T-helper 2 cell treated with Interferon-gamma antibody and Interleukin-4, amounts not matched to agents 5 μg/mL and 100 μg/mL, for 36 hours (primary cell): ENCODE results near the gene HDAC9.

Experiments used
- DNase-seq: peaks from one replicate; pipeline ENCODE4 v3.0.0; 2021; ENCODE audit warnings: low spot score
- H3K27ac Mint-ChIP-seq: one replicate; pipeline ENCODE4 v1.8.0; 2021; ENCODE audit warnings: mild to moderate bottlenecking, mixed read lengths
- H3K27me3 Mint-ChIP-seq: one replicate; pipeline ENCODE4 v1.8.0; 2021; ENCODE audit warnings: low read depth, mixed read lengths
- H3K36me3 Mint-ChIP-seq: one replicate; pipeline ENCODE4 v1.8.0; 2021; ENCODE audit warnings: low read depth, mixed read lengths
- H3K4me1 Mint-ChIP-seq: one replicate; pipeline ENCODE4 v1.8.0; 2021; ENCODE audit warnings: low read depth, mixed read lengths
- H3K4me3 Mint-ChIP-seq: one replicate; pipeline ENCODE4 v1.8.0; 2022; ENCODE audit warnings: mild to moderate bottlenecking, moderate library complexity, mixed read lengths
- H3K9me3 Mint-ChIP-seq: one replicate; pipeline ENCODE4 v1.8.0; 2021; ENCODE audit warnings: mixed read lengths

Gene HDAC9

GRCh38 chr7:18896343-18896975, 400.9 kb downstream of the HDAC9 start:
- Mint-ChIP-seq H3K9me3 (no peaks in the 10 kb centered on the region), H3K27ac (no peak overlapping the region), H3K4me3 (no peak overlapping the region), H3K27me3 (no peaks in the 10 kb centered on the region), H3K4me1 (no peaks in the 10 kb centered on the region), H3K36me3 (no peaks in the 10 kb centered on the region)
- no peak for DNase-seq

GRCh38 chr7:18900236-18900635, 404.7 kb downstream of the HDAC9 start:
- H3K36me3 Mint-ChIP-seq, result no peaks in the 10 kb centered on the region
- no peaks in the 10 kb centered on the region for H3K27me3 Mint-ChIP-seq
- no peak overlapping the region for H3K27ac Mint-ChIP-seq

GRCh38 chr7:18900803-18901202, 405.3 kb downstream of the HDAC9 start:
- H3K9me3 Mint-ChIP-seq, result peaks cover 4% of the 10 kb centered on the region
- H3K27me3 Mint-ChIP-seq, result no peaks in the 10 kb centered on the region
- no peak for DNase-seq
- H3K27ac Mint-ChIP-seq, result no peak overlapping the region
- no peaks in the 10 kb centered on the region for H3K4me1 Mint-ChIP-seq
- H3K36me3 Mint-ChIP-seq, result no peaks in the 10 kb centered on the region
- H3K4me3 Mint-ChIP-seq, result no peak overlapping the region

More at GRCh38 chr7:18900236-18900635, 404.7 kb downstream of the HDAC9 start:
- H3K9me3 Mint-ChIP-seq, result peaks cover 3% of the 10 kb centered on the region
- H3K4me1 Mint-ChIP-seq, result no peaks in the 10 kb centered on the region
- H3K4me3 Mint-ChIP-seq, result no peak overlapping the region
- DNase-seq, result no peak

- no peak overlapping the region for H3K27ac Mint-ChIP-seq
- no peaks in the 10 kb centered on the region for H3K36me3 Mint-ChIP-seq
- no peak overlapping the region for H3K4me3 Mint-ChIP-seq
- H3K9me3 Mint-ChIP-seq, result peaks cover 4% of the 10 kb centered on the region
- H3K4me1 Mint-ChIP-seq, result no peaks in the 10 kb centered on the region
- no peaks in the 10 kb centered on the region for H3K27me3 Mint-ChIP-seq
- DNase-seq, result no peak
These were observed 405.8 kb downstream of the HDAC9 start for GRCh38 chr7:18901351-18901750.

- H3K4me1 Mint-ChIP-seq, result no peaks in the 10 kb centered on the region
These were observed 406.5 kb downstream of the HDAC9 start for GRCh38 chr7:18901982-18902421.

GRCh38 chr7:18902892-18903291, 407.3 kb downstream of the HDAC9 start:
- Mint-ChIP-seq H3K27ac (no peak overlapping the region), H3K4me1 (no peaks in the 10 kb centered on the region), H3K4me3 (no peak overlapping the region), H3K27me3 (no peaks in the 10 kb centered on the region), H3K9me3 (peaks cover 4% of the 10 kb centered on the region), H3K36me3 (no peaks in the 10 kb centered on the region)
- no peak for DNase-seq

More at GRCh38 chr7:18901982-18902421, 406.5 kb downstream of the HDAC9 start:
- H3K4me3 Mint-ChIP-seq, result no peak overlapping the region
- no peaks in the 10 kb centered on the region for H3K36me3 Mint-ChIP-seq
- H3K27ac Mint-ChIP-seq, result no peak overlapping the region
- no peaks in the 10 kb centered on the region for H3K27me3 Mint-ChIP-seq
- no peak for DNase-seq
- peaks cover 4% of the 10 kb centered on the region for H3K9me3 Mint-ChIP-seq

- Mint-ChIP-seq H3K27me3 (no peaks in the 10 kb centered on the region), H3K36me3 (no peaks in the 10 kb centered on the region), H3K9me3 (peaks cover 4% of the 10 kb centered on the region), H3K4me1 (no peaks in the 10 kb centered on the region), H3K27ac (no peak overlapping the region), H3K4me3 (no peak overlapping the region)
- DNase-seq, result no peak
These were observed 408.1 kb downstream of the HDAC9 start for GRCh38 chr7:18903695-18904094.

GRCh38 chr7:18905316-18905943, 409.9 kb downstream of the HDAC9 start:
- Mint-ChIP-seq H3K36me3 (no peaks in the 10 kb centered on the region), H3K4me1 (no peaks in the 10 kb centered on the region), H3K27me3 (no peaks in the 10 kb centered on the region), H3K4me3 (no peak overlapping the region), H3K27ac (no peak overlapping the region), H3K9me3 (peaks cover 17% of the 10 kb centered on the region)
- DNase-seq, result no peak

- H3K27ac Mint-ChIP-seq, result no peak overlapping the region
These were observed 411.4 kb downstream of the HDAC9 start for GRCh38 chr7:18906901-18907300.

GRCh38 chr7:18913106-18913505, 417.6 kb downstream of the HDAC9 start:
- H3K9me3 Mint-ChIP-seq, result peaks cover 24% of the 10 kb centered on the region
- H3K36me3 Mint-ChIP-seq, result no peaks in the 10 kb centered on the region
- H3K4me1 Mint-ChIP-seq, result no peaks in the 10 kb centered on the region
- no peaks in the 10 kb centered on the region for H3K27me3 Mint-ChIP-seq
- H3K4me3 Mint-ChIP-seq, result no peak overlapping the region
- no peak overlapping the region for H3K27ac Mint-ChIP-seq
- DNase-seq, result no peak

More at GRCh38 chr7:18906901-18907300, 411.4 kb downstream of the HDAC9 start:
- H3K4me1 Mint-ChIP-seq, result no peaks in the 10 kb centered on the region
- no peak for DNase-seq
- H3K4me3 Mint-ChIP-seq, result no peak overlapping the region
- H3K27me3 Mint-ChIP-seq, result no peaks in the 10 kb centered on the region
- H3K9me3 Mint-ChIP-seq, result peaks cover 20% of the 10 kb centered on the region
- H3K36me3 Mint-ChIP-seq, result no peaks in the 10 kb centered on the region

- H3K9me3 Mint-ChIP-seq, result peaks cover 18% of the 10 kb centered on the region
- H3K4me3 Mint-ChIP-seq, result no peak overlapping the region
- H3K27me3 Mint-ChIP-seq, result no peaks in the 10 kb centered on the region
- no peaks in the 10 kb centered on the region for H3K4me1 Mint-ChIP-seq
- no peak for DNase-seq
- H3K36me3 Mint-ChIP-seq, result no peaks in the 10 kb centered on the region
- H3K27ac Mint-ChIP-seq, result no peak overlapping the region
These were observed 421.3 kb downstream of the HDAC9 start for GRCh38 chr7:18916826-18917225.

GRCh38 chr7:18927134-18927533, 431.6 kb downstream of the HDAC9 start:
- Mint-ChIP-seq H3K27me3 (no peaks in the 10 kb centered on the region), H3K27ac (no peak overlapping the region), H3K4me1 (no peaks in the 10 kb centered on the region), H3K9me3 (peaks cover 5% of the 10 kb centered on the region), H3K4me3 (no peak overlapping the region), H3K36me3 (no peaks in the 10 kb centered on the region)
- DNase-seq, result no peak

GRCh38 chr7:18936265-18936664, 440.7 kb downstream of the HDAC9 start:
- Mint-ChIP-seq H3K27me3 (no peaks in the 10 kb centered on the region), H3K36me3 (no peaks in the 10 kb centered on the region), H3K9me3 (peaks cover 15% of the 10 kb centered on the region), H3K4me3 (no peak overlapping the region), H3K4me1 (no peaks in the 10 kb centered on the region), H3K27ac (no peak overlapping the region)
- no peak for DNase-seq

- no peaks in the 10 kb centered on the region for H3K27me3 Mint-ChIP-seq
- no peak overlapping the region for H3K27ac Mint-ChIP-seq
- peaks cover under 1% of the 10 kb centered on the region for H3K9me3 Mint-ChIP-seq
- no peak for DNase-seq
- H3K4me3 Mint-ChIP-seq, result no peak overlapping the region
- no peaks in the 10 kb centered on the region for H3K36me3 Mint-ChIP-seq
- no peaks in the 10 kb centered on the region for H3K4me1 Mint-ChIP-seq
These were observed 444.4 kb downstream of the HDAC9 start for GRCh38 chr7:18939771-18940592.
